ENCODE results near the gene MRPS9. TPM values are rescaled to one million over a fixed set of nuclear protein-coding genes. Genes with fewer than 3 reads are reported as not detected.

MRPS9 gene
- total RNA-seq, 4 donors from 2014 or later = 34.9 to 79.5 (median 38.6) TPM

- ATAC-seq (no peak), DNase-seq (no peak)
- Histone ChIP-seq H3K4me1 (peaks cover 0 to 4% of the 10 kb centered on the region in 2 donors), H3K36me3 (no peaks in the 10 kb centered on the region), H3K9me3 (no peaks in the 10 kb centered on the region), H3K27ac (no peak overlapping the region), H3K27me3 (no peaks in the 10 kb centered on the region), H3K4me3 (no peak overlapping the region)
- intact Hi-C loops (cut with DNase I; ENCODE audit: low total_unique reads) = no loop called here
- no peak for TF ChIP-seq POLR2A (IDR thresholded peaks at IDR 0.05)
- no peak for TF ChIP-seq CTCF (IDR thresholded peaks at IDR 0.05 in 4 of 5, conservative IDR thresholded peaks at IDR 0.05 in 1 of 5)
- in situ Hi-C loops (cut with MboI; ENCODE audit: low sequenced_read_pairs in 4 of 4) = no loop called here
These were observed 14.9 kb downstream of the MRPS9 start for GRCh38 chr2:105052773-105053172.

GRCh38 chr2:105055613-105056012, 17.7 kb downstream of the MRPS9 start:
- in situ Hi-C loops (cut with MboI; ENCODE audit: low sequenced_read_pairs in 4 of 4) (no loop called here), intact Hi-C loops (cut with DNase I; ENCODE audit: low total_unique reads) (no loop called here)
- H3K27me3 ChIP-seq = no peaks in the 10 kb centered on the region
- no peak for DNase-seq
- peaks cover 0 to 4% of the 10 kb centered on the region in 2 donors for H3K4me1 ChIP-seq
- H3K4me3 ChIP-seq = no peak overlapping the region
- no peak for TF ChIP-seq POLR2A (IDR thresholded peaks at IDR 0.05)
- no peak for TF ChIP-seq CTCF (IDR thresholded peaks at IDR 0.05 in 4 of 5, conservative IDR thresholded peaks at IDR 0.05 in 1 of 5)
- ATAC-seq = no peak
- H3K27ac ChIP-seq = no peak overlapping the region
- no peaks in the 10 kb centered on the region for H3K9me3 ChIP-seq
- no peaks in the 10 kb centered on the region for H3K36me3 ChIP-seq

GRCh38 chr2:105056245-105056644, 18.4 kb downstream of the MRPS9 start:
- no peaks in the 10 kb centered on the region for H3K36me3 ChIP-seq
- TF ChIP-seq POLR2A (IDR thresholded peaks at IDR 0.05) (no peak), CTCF (IDR thresholded peaks at IDR 0.05 in 4 of 5, conservative IDR thresholded peaks at IDR 0.05 in 1 of 5) (no peak)
- no peaks in the 10 kb centered on the region for H3K27me3 ChIP-seq
- H3K27ac ChIP-seq = no peak overlapping the region
- no peaks in the 10 kb centered on the region for H3K9me3 ChIP-seq
- intact Hi-C loops (cut with DNase I; ENCODE audit: low total_unique reads) (no loop called here), in situ Hi-C loops (cut with MboI; ENCODE audit: low sequenced_read_pairs in 4 of 4) (no loop called here)
- ATAC-seq = no peak
- H3K4me1 ChIP-seq = peaks cover 0 to 4% of the 10 kb centered on the region in 2 donors
- H3K4me3 ChIP-seq = no peak overlapping the region
- no peak for DNase-seq

GRCh38 chr2:105057005-105057404, 19.1 kb downstream of the MRPS9 start:
- TF ChIP-seq POLR2A (IDR thresholded peaks at IDR 0.05) (no peak), CTCF (IDR thresholded peaks at IDR 0.05 in 4 of 5, conservative IDR thresholded peaks at IDR 0.05 in 1 of 5) (no peak)

GRCh38 chr2:105061560-105061959, 23.7 kb downstream of the MRPS9 start:
- intact Hi-C loops (cut with DNase I; ENCODE audit: low total_unique reads) = no loop called here
- no peaks in the 10 kb centered on the region for H3K27me3 ChIP-seq
- TF ChIP-seq CTCF (IDR thresholded peaks at IDR 0.05 in 4 of 5, conservative IDR thresholded peaks at IDR 0.05 in 1 of 5) (no peak), POLR2A (IDR thresholded peaks at IDR 0.05) (no peak)
- in situ Hi-C loops (cut with MboI; ENCODE audit: low sequenced_read_pairs in 4 of 4) = no loop called here
- ATAC-seq = no peak
- no peak overlapping the region for H3K27ac ChIP-seq
- H3K4me3 ChIP-seq = no peak overlapping the region
- H3K36me3 ChIP-seq = no peaks in the 10 kb centered on the region
- DNase-seq = no peak
- H3K9me3 ChIP-seq = no peaks in the 10 kb centered on the region
- H3K4me1 ChIP-seq = no peaks in the 10 kb centered on the region

More at GRCh38 chr2:105057005-105057404, 19.1 kb downstream of the MRPS9 start:
- intact Hi-C loops (cut with DNase I; ENCODE audit: low total_unique reads) = no loop called here
- no peak for DNase-seq
- H3K27me3 ChIP-seq = no peaks in the 10 kb centered on the region
- no peak for ATAC-seq
- in situ Hi-C loops (cut with MboI; ENCODE audit: low sequenced_read_pairs in 4 of 4) = no loop called here
- H3K27ac ChIP-seq = no peak overlapping the region
- no peak overlapping the region for H3K4me3 ChIP-seq
- H3K4me1 ChIP-seq = peaks cover 0 to 4% of the 10 kb centered on the region in 2 donors
- no peaks in the 10 kb centered on the region for H3K9me3 ChIP-seq
- H3K36me3 ChIP-seq = no peaks in the 10 kb centered on the region

Data from gastrocnemius medialis (tissue), 4 donors.